ENCODE results near the gene ZSCAN20. TPM values are rescaled to one million over a fixed set of nuclear protein-coding genes. Genes with fewer than 3 reads are reported as not detected.

Gene ZSCAN20
- total RNA-seq, 2 experiments from 2014 or later, result 0.27 to 0.50 TPM

- peaks cover 22% of the 10 kb centered on the region for H3K27me3 Mint-ChIP-seq
- intact Hi-C loops (cut with DNase I, micrococcal nuclease), result no loop called here
- Histone ChIP-seq H3K4me1 (ENCODE audit: insufficient read depth, low read length) (no peaks in the 10 kb centered on the region), H3K36me3 (ENCODE audit: insufficient read depth, low read length) (no peaks in the 10 kb centered on the region), H3K27ac (ENCODE audit: low read depth in 1 of 2, low read length in 2 of 2) (no peak overlapping the region), H3K9me3 (ENCODE audit: control insufficient read depth in 1 of 2, insufficient read depth in 1 of 2, low read length in 2 of 2) (no peaks in the 10 kb centered on the region), H3K4me3 (ENCODE audit: low read length) (no peak overlapping the region), H3K27me3 (ENCODE audit: control insufficient read depth in 1 of 2, insufficient read depth in 2 of 2, low read length in 2 of 2) (peaks cover 3 to 4% of the 10 kb centered on the region in 2 experiments)
- H3K9me3 Mint-ChIP-seq, result no peaks in the 10 kb centered on the region
- ChIA-PET POLR2A (no interaction called here), CTCF (no interaction called here)
- ATAC-seq (ENCODE audit: poor library complexity) (no peak), DNase-seq (no peak)
- no peak overlapping the region for H3K27ac Mint-ChIP-seq
- no peaks in the 10 kb centered on the region for H3K4me1 Mint-ChIP-seq (ENCODE audit: low read depth)
- H3K36me3 Mint-ChIP-seq (ENCODE audit: low read depth), result no peaks in the 10 kb centered on the region
- TF ChIP-seq, protein P1, sequence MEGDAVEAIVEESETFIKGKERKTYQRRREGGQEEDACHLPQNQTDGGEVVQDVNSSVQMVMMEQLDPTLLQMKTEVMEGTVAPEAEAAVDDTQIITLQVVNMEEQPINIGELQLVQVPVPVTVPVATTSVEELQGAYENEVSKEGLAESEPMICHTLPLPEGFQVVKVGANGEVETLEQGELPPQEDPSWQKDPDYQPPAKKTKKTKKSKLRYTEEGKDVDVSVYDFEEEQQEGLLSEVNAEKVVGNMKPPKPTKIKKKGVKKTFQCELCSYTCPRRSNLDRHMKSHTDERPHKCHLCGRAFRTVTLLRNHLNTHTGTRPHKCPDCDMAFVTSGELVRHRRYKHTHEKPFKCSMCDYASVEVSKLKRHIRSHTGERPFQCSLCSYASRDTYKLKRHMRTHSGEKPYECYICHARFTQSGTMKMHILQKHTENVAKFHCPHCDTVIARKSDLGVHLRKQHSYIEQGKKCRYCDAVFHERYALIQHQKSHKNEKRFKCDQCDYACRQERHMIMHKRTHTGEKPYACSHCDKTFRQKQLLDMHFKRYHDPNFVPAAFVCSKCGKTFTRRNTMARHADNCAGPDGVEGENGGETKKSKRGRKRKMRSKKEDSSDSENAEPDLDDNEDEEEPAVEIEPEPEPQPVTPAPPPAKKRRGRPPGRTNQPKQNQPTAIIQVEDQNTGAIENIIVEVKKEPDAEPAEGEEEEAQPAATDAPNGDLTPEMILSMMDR (IDR thresholded peaks at IDR 0.05), result no peak
- no peak overlapping the region for H3K4me3 Mint-ChIP-seq
Observed at GRCh38 chr1:33441088-33441745, 31.2 kb upstream of the ZSCAN20 start.

DNA sequence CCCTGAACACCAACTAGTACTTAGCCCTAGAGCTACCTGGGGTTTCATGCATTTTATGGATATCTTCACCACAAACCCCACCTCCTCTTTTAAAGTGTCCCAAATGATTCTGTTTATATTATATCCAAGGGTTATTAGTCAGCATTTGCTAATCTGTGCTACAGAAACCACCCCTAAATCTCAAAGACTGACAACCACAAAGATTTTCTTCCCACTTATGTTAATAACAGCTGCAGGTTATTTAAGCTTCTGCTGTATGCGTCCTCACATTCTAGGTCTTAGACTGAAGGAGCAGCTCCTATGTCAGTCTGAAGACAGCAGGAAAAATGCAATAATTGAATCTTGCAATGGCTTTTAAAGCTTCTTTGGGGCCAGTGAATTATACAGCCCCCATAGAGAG lies 30.3 kb upstream of the ZSCAN20 start:
- Histone ChIP-seq H3K27ac (ENCODE audit: low read depth in 1 of 2, low read length in 2 of 2) (no peak overlapping the region), H3K27me3 (ENCODE audit: control insufficient read depth in 1 of 2, insufficient read depth in 2 of 2, low read length in 2 of 2) (peaks cover 5 to 7% of the 10 kb centered on the region in 2 experiments), H3K36me3 (ENCODE audit: insufficient read depth, low read length) (no peaks in the 10 kb centered on the region), H3K4me1 (ENCODE audit: insufficient read depth, low read length) (no peaks in the 10 kb centered on the region), H3K4me3 (ENCODE audit: low read length) (no peak overlapping the region), H3K9me3 (ENCODE audit: control insufficient read depth in 1 of 2, insufficient read depth in 1 of 2, low read length in 2 of 2) (no peaks in the 10 kb centered on the region)
- Mint-ChIP-seq H3K4me3 (no peak overlapping the region), H3K4me1 (ENCODE audit: low read depth) (no peaks in the 10 kb centered on the region), H3K9me3 (no peaks in the 10 kb centered on the region), H3K36me3 (ENCODE audit: low read depth) (no peaks in the 10 kb centered on the region), H3K27me3 (peaks cover 26% of the 10 kb centered on the region), H3K27ac (no peak overlapping the region)
- DNase-seq, result no peak
- intact Hi-C loops (cut with DNase I, micrococcal nuclease), result no loop called here
- POLR2A ChIA-PET, result no interaction called here
- CTCF ChIA-PET, result no interaction called here
- TF ChIP-seq, protein P1 (IDR thresholded peaks at IDR 0.05), result no peak
- ATAC-seq (ENCODE audit: poor library complexity), result no peak

GRCh38 chr1:33443080-33443704 lies 29.3 kb upstream of the ZSCAN20 start:
- POLR2A ChIA-PET, result no interaction called here
- CTCF ChIA-PET, result interaction anchor here (0.5 kb wide), 1 partner anchor 453 kb away, joined by 3 read pairs; no protein-coding TSS in a partner anchor

More at GRCh38 chr1:33443080-33443704, 29.3 kb upstream of the ZSCAN20 start:
- Mint-ChIP-seq H3K36me3 (ENCODE audit: low read depth) (no peaks in the 10 kb centered on the region), H3K4me3 (no peak overlapping the region), H3K9me3 (no peaks in the 10 kb centered on the region), H3K4me1 (ENCODE audit: low read depth) (no peaks in the 10 kb centered on the region), H3K27me3 (peaks cover 25% of the 10 kb centered on the region), H3K27ac (no peak overlapping the region)
- Histone ChIP-seq H3K27me3 (ENCODE audit: control insufficient read depth in 1 of 2, insufficient read depth in 2 of 2, low read length in 2 of 2) (peaks cover 9 to 17% of the 10 kb centered on the region in 2 experiments), H3K4me1 (ENCODE audit: insufficient read depth, low read length) (no peaks in the 10 kb centered on the region), H3K27ac (ENCODE audit: low read depth in 1 of 2, low read length in 2 of 2) (no peak overlapping the region), H3K36me3 (ENCODE audit: insufficient read depth, low read length) (no peaks in the 10 kb centered on the region), H3K4me3 (ENCODE audit: low read length) (no peak overlapping the region), H3K9me3 (ENCODE audit: control insufficient read depth in 1 of 2, insufficient read depth in 1 of 2, low read length in 2 of 2) (no peaks in the 10 kb centered on the region)
- intact Hi-C loops (cut with DNase I, micrococcal nuclease), result no loop called here
- TF ChIP-seq, protein P1 (IDR thresholded peaks at IDR 0.05), result no peak
- ATAC-seq (ENCODE audit: poor library complexity) (no peak), DNase-seq (no peak)
